ENCODE results near the gene SHANK3. TPM values are rescaled to one million over a fixed set of nuclear protein-coding genes. Genes with fewer than 3 reads are reported as not detected.

The SHANK3 gene
- total RNA-seq, 6 experiments from 2014 or later = 9.7 to 16.0 (median 14.8) TPM

DNA sequence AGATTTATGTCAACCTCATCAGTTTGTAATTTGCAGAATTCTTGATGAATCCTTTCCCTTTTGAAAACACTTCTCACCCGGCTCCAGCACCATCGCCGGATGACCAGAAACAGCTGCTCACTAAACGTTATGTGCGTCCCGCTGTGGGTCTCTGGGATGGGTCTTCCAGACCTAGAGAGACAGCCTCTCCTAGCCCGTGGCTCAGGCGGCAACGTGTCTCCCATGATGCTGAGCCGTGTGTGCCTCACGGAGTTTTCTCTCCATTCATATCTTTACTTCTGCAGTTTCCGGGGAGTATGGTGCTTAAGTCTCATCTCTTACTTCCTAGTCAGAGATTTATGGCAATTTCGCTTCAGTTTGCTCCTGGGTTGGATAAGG is 40.4 kb downstream of the SHANK3 start:
- Histone ChIP-seq H3K9me3 (no peaks in the 10 kb centered on the region), H3K36me3 (no peaks in the 10 kb centered on the region), H3K4me1 (peaks cover 0 to 5% (median 0%) of the 10 kb centered on the region in 4 donors), H3K27ac (no peak overlapping the region), H3K4me3 (no peak overlapping the region), H3K27me3 (no peaks in the 10 kb centered on the region)
- no peak for TF ChIP-seq POLR2A (IDR thresholded peaks at IDR 0.05)
- no peak for TF ChIP-seq CTCF (IDR thresholded peaks at IDR 0.05)
- intact Hi-C loops (cut with DNase I) = no loop called here
- ATAC-seq (no peak), DNase-seq (peak in 2 of 3 donors; percentile 16 to 17)
- WGBS (ENCODE audit: insufficient coverage, low coverage, low lambda C conversion rate, missing lambda C conversion rate) = 67% methylated on average over 10 of the region's 13 CpGs

DNA sequence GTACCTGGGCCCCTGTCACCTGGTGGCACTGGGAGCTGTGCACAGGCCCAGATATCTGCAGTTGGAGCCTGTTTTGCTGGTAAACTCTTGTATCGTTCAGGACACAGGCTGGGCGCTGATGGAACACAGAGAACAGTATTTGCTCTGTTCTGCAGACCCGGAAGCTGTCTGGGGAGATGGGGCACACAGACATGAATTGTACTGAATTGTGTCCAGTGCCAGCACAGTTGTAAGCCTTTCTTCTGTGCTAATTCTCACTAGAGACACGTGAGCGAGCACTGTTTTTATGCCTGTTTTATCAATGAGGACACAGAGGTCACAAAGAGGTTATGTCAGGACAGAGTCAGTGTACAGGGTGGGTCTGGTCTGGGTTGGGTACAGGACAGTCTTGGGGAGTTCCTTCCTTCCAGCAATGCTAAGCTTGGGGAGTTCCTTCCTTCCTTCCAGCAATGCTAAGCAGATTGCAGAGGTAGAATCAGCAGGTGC is 41.0 kb downstream of the SHANK3 start:
- TF ChIP-seq POLR2A (IDR thresholded peaks at IDR 0.05) (no peak), CTCF (IDR thresholded peaks at IDR 0.05) (no peak)
- peaks cover 0 to 5% (median 0%) of the 10 kb centered on the region in 4 donors for H3K4me1 ChIP-seq
- no peak overlapping the region for H3K27ac ChIP-seq
- DNase-seq (peak in 1 of 3 donors; percentile 8), ATAC-seq (peak; percentile 9 to 57 (median 46))
- no peaks in the 10 kb centered on the region for H3K36me3 ChIP-seq
- 80% methylated on average over 2 of the region's 5 CpGs for WGBS (ENCODE audit: insufficient coverage, low coverage, low lambda C conversion rate, missing lambda C conversion rate)
- intact Hi-C loops (cut with DNase I) = no loop called here
- no peaks in the 10 kb centered on the region for H3K27me3 ChIP-seq
- no peaks in the 10 kb centered on the region for H3K9me3 ChIP-seq
- no peak overlapping the region for H3K4me3 ChIP-seq

GRCh38 chr22:50714150-50714549 is 41.5 kb downstream of the SHANK3 start:
- DNase-seq (peak in 2 of 3 donors; percentile 14 to 50), ATAC-seq (no peak)
- Histone ChIP-seq H3K4me1 (peaks cover 0 to 2% (median 0%) of the 10 kb centered on the region in 4 donors), H3K4me3 (no peak overlapping the region), H3K27me3 (no peaks in the 10 kb centered on the region), H3K36me3 (no peaks in the 10 kb centered on the region), H3K9me3 (no peaks in the 10 kb centered on the region), H3K27ac (no peak overlapping the region)
- intact Hi-C loops (cut with DNase I) = no loop called here
- TF ChIP-seq CTCF (IDR thresholded peaks at IDR 0.05) = no peak
- no peak for TF ChIP-seq POLR2A (IDR thresholded peaks at IDR 0.05)
- 72% methylated on average over 4 of the region's 7 CpGs for WGBS (ENCODE audit: insufficient coverage, low coverage, low lambda C conversion rate, missing lambda C conversion rate)

- Histone ChIP-seq H3K4me3 (no peak overlapping the region), H3K27me3 (no peaks in the 10 kb centered on the region), H3K4me1 (no peaks in the 10 kb centered on the region), H3K36me3 (no peaks in the 10 kb centered on the region), H3K9me3 (no peaks in the 10 kb centered on the region), H3K27ac (no peak overlapping the region)
- ATAC-seq (no peak), DNase-seq (peak in 2 of 3 donors; percentile 21 to 48)
- 38% methylated on average over 1 of the region's 22 CpGs for WGBS (ENCODE audit: insufficient coverage, low coverage, low lambda C conversion rate, missing lambda C conversion rate)
- TF ChIP-seq POLR2A (IDR thresholded peaks at IDR 0.05) (no peak), CTCF (IDR thresholded peaks at IDR 0.05) (no peak)
- intact Hi-C loops (cut with DNase I) = no loop called here
Measured at GRCh38 chr22:50714631-50715179, 42.1 kb downstream of the SHANK3 start.
